Ovary (tissue), 3 donors: ENCODE data around the gene KIAA0825.

Experiments used
- POLR2A ChIP-seq: fragments of 450-650 bp; IDR thresholded peaks from one replicate; pipeline ENCODE4 v1.6.1; 2017; ENCODE audit warnings: antibody characterized with exemption, mild to moderate bottlenecking, moderate library complexity
- TF ChIP-seq, protein P1 (sequence below), 3 donors: fragments of 450-650 bp in 2 of 3; fragments of 200-600 bp in 1 of 3; IDR thresholded peaks; one replicate each; pipeline versions ENCODE4 v1.5.1 to v1.8.0; 2016 to 2022; ENCODE audit warnings: antibody characterized with exemption in 3 of 3, mild to moderate bottlenecking in 1 of 3
- donor health status: DM: no; HTN: no; CAD: no.

DNA sequence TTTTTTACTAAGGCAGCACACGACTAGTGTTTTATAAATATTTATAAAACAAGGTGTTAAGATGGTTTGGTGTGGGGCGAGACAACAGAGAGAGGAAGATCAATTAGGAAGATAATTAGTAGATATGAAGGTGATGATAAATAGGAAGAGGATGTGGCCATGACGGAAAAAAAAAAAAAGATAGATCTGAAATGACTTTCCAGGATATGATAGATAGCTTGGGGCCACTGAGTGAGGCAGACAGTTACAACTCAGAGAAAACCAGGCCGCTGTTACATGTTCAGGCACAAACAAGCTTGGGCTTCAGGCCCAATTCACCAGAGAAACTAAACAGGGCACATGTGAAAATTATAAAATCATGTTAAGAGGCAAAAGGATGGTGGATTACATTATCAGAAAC lies 43.2 kb downstream of the KIAA0825 start:
- TF ChIP-seq POLR2A, result no peak
- TF ChIP-seq, protein P1, sequence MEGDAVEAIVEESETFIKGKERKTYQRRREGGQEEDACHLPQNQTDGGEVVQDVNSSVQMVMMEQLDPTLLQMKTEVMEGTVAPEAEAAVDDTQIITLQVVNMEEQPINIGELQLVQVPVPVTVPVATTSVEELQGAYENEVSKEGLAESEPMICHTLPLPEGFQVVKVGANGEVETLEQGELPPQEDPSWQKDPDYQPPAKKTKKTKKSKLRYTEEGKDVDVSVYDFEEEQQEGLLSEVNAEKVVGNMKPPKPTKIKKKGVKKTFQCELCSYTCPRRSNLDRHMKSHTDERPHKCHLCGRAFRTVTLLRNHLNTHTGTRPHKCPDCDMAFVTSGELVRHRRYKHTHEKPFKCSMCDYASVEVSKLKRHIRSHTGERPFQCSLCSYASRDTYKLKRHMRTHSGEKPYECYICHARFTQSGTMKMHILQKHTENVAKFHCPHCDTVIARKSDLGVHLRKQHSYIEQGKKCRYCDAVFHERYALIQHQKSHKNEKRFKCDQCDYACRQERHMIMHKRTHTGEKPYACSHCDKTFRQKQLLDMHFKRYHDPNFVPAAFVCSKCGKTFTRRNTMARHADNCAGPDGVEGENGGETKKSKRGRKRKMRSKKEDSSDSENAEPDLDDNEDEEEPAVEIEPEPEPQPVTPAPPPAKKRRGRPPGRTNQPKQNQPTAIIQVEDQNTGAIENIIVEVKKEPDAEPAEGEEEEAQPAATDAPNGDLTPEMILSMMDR (IDR thresholded peaks at IDR 0.05), result no peak
